Panc1 (cell line): ENCODE data around the gene NINL. TPM values are rescaled to one million over a fixed set of nuclear protein-coding genes. Genes with fewer than 3 reads are reported as not detected.

Source experiments
- ATAC-seq: fragments of 200-7000 bp; cut with Tn5 transposase; 2 replicates; pipeline ENCODE4 v1.9.1; 2020; ENCODE audit warnings: mild to moderate bottlenecking, moderate library complexity
- BruUV-seq: library from RNA; stranded (reverse); fragments of 400-500 nt; replicated peaks from 2 replicates; lab custom pipeline; 2021; lab: Mats Ljungman, UMichigan
- CTCF ChIA-PET: fragments of 300-600 bp; sonication (Branson Sonifier 250); formaldehyde crosslinking; loops from one replicate; lab custom pipeline; 2022; ENCODE audit warnings: antibody characterized with exemption; lab: Charles Lee
- POLR2A ChIA-PET: fragments of 300-600 bp; sonication (Branson Sonifier 250); formaldehyde crosslinking; loops from one replicate; lab custom pipeline; 2022; ENCODE audit warnings: antibody characterized with exemption; lab: Charles Lee
- DNase-seq: peaks from one replicate; pipeline ENCODE4 v3.0.0-alpha.2; 2010; ENCODE audit warnings: low read depth, low spot score
- H3K27ac ChIP-seq: 2 replicates; pipeline ENCODE4 v1.5.1; 2011; ENCODE audit warnings: mild to moderate bottlenecking, low read length, inconsistent platforms
- H3K27me3 ChIP-seq: fragments of 200-500 bp; sonication (Bioruptor generic); 2 replicates; pipeline ENCODE4 v1.6.0; 2014; ENCODE audit warnings: low read length, inconsistent platforms; ENCODE audit not compliant: control insufficient read depth, insufficient read depth
- H3K36me3 ChIP-seq: fragments of 200-500 bp; sonication (Bioruptor generic); 2 replicates; pipeline ENCODE4 v1.5.1; 2014; ENCODE audit warnings: inconsistent platforms, mild to moderate bottlenecking, low read length, moderate library complexity; ENCODE audit not compliant: control insufficient read depth, insufficient read depth
- H3K4me1 ChIP-seq: 2 replicates; pipeline ENCODE4 v1.5.1; 2011; ENCODE audit warnings: inconsistent platforms, mild to moderate bottlenecking, low read length, moderate library complexity; ENCODE audit not compliant: control insufficient read depth, insufficient read depth
- H3K4me3 ChIP-seq, 2 experiments: 2 replicates each; pipeline ENCODE4 v1.5.1; 2011 to 2012; ENCODE audit warnings: low read depth in 2 of 2, low read length in 2 of 2, mild to moderate bottlenecking in 2 of 2, inconsistent platforms in 1 of 2, moderate library complexity in 1 of 2
- H3K9me3 ChIP-seq: fragments of 200-500 bp; sonication (Bioruptor generic); 2 replicates; pipeline ENCODE4 v1.5.1; 2014; ENCODE audit warnings: low read depth, mild to moderate bottlenecking, inconsistent platforms, low read length, moderate library complexity; ENCODE audit not compliant: control insufficient read depth, insufficient read depth
- POLR2AphosphoS5 ChIP-seq: IDR thresholded peaks from 2 replicates; pipeline ENCODE4 v1.6.1; 2012; ENCODE audit warnings: mild to moderate bottlenecking, low read depth, low read length, moderate library complexity
- SIN3A ChIP-seq: IDR thresholded peaks from 2 replicates; pipeline ENCODE4 v1.6.1; 2012; ENCODE audit warnings: low read depth, mild to moderate bottlenecking, low read length, moderate library complexity, borderline replicate concordance; ENCODE audit not compliant: insufficient read depth
- TCF7L2 ChIP-seq: IDR thresholded peaks from 2 replicates; pipeline ENCODE4 v1.6.1; 2011; ENCODE audit warnings: mild to moderate bottlenecking, low read depth, low read length, inconsistent platforms
- in situ Hi-C: cut with HindIII; loops from 2 replicates; pipeline ENCODE4 v1.10.0; 2016; ENCODE audit warnings: low sequenced_read_pairs, low pct_unique_long_range_greater_than_20kb
- intact Hi-C: fragments of 100-400 bp; cut with micrococcal nuclease; formaldehyde crosslinking; loops from one replicate; pipeline ENCODE4 v1.10.0; 2022; ENCODE audit not compliant: unreplicated experiment
- total RNA-seq: library from RNA; stranded (reverse); gene quantifications from one replicate; pipeline ENCODE4 v1.2.1, GENCODE V29; 2021; ENCODE audit not compliant: unreplicated experiment
- TF ChIP-seq, protein P1 (sequence below): fragments of 450-650 bp; IDR thresholded peaks from 2 replicates; pipeline ENCODE4 v1.5.1; 2017; ENCODE audit warnings: mild to moderate bottlenecking
- TF ChIP-seq, protein P2 (sequence below), 2 experiments: IDR thresholded peaks; 2 replicates each; pipeline ENCODE4 v1.6.1; 2011 to 2012; ENCODE audit warnings: low read depth in 2 of 2, control low read depth in 1 of 2, low read length in 1 of 2, mild to moderate bottlenecking in 1 of 2, moderate library complexity in 1 of 2; ENCODE audit not compliant: insufficient read depth in 1 of 2

NINL gene
- total RNA-seq, 1 experiment from 2014 or later: 25.0 TPM

DNA sequence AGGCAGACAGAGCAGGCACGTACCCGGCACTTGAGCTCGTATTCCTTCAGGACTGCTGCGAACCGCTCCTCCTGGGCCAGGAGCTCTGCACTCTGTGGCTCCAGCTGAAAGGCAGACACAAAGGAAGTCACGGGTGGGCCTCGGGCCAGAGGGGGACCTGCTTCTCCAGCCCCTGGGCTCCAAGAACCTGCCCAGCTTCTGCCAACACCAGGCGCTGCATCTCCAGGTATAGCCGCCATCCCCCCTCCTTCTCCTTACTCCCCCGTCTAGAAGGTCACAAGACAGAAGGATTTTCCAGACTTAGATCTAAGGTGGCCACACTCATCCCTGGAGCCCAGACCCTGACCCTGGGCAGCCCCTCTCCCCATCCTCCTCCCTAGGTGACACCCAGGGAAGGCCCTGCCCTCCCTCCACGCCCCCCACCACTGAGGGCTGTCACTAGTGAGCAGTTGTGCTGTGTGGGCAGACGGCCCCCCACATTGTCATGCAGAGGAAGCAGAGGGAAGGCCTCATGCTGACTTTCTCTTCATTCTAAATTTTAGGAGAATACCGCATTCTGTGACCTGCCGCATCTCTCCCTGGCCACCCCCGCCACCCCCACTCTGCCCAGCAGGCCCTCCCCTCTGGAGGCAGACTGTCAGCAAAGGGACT is 96.0 kb downstream of the NINL start:
- Histone ChIP-seq H3K36me3 (peaks cover 3% of the 10 kb centered on the region; the same call in 1 of the 2 replicates), H3K27me3 (no peaks in the 10 kb centered on the region), H3K4me1 (no peaks in the 10 kb centered on the region), H3K4me3 (no peak overlapping the region), H3K27ac (no peak overlapping the region), H3K9me3 (no peaks in the 10 kb centered on the region)
- in situ Hi-C loops (no loop called here), intact Hi-C loops (no loop called here)
- no peak; the same call in 1 of the 2 replicates for ATAC-seq
- ChIA-PET CTCF (no interaction called here), POLR2A (no interaction called here)
- TF ChIP-seq, protein P1, sequence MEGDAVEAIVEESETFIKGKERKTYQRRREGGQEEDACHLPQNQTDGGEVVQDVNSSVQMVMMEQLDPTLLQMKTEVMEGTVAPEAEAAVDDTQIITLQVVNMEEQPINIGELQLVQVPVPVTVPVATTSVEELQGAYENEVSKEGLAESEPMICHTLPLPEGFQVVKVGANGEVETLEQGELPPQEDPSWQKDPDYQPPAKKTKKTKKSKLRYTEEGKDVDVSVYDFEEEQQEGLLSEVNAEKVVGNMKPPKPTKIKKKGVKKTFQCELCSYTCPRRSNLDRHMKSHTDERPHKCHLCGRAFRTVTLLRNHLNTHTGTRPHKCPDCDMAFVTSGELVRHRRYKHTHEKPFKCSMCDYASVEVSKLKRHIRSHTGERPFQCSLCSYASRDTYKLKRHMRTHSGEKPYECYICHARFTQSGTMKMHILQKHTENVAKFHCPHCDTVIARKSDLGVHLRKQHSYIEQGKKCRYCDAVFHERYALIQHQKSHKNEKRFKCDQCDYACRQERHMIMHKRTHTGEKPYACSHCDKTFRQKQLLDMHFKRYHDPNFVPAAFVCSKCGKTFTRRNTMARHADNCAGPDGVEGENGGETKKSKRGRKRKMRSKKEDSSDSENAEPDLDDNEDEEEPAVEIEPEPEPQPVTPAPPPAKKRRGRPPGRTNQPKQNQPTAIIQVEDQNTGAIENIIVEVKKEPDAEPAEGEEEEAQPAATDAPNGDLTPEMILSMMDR: no peak
- TF ChIP-seq TCF7L2 (no peak), SIN3A (no peak), POLR2AphosphoS5 (no peak; the same call in 1 of the 2 replicates)
- TF ChIP-seq, protein P2, sequence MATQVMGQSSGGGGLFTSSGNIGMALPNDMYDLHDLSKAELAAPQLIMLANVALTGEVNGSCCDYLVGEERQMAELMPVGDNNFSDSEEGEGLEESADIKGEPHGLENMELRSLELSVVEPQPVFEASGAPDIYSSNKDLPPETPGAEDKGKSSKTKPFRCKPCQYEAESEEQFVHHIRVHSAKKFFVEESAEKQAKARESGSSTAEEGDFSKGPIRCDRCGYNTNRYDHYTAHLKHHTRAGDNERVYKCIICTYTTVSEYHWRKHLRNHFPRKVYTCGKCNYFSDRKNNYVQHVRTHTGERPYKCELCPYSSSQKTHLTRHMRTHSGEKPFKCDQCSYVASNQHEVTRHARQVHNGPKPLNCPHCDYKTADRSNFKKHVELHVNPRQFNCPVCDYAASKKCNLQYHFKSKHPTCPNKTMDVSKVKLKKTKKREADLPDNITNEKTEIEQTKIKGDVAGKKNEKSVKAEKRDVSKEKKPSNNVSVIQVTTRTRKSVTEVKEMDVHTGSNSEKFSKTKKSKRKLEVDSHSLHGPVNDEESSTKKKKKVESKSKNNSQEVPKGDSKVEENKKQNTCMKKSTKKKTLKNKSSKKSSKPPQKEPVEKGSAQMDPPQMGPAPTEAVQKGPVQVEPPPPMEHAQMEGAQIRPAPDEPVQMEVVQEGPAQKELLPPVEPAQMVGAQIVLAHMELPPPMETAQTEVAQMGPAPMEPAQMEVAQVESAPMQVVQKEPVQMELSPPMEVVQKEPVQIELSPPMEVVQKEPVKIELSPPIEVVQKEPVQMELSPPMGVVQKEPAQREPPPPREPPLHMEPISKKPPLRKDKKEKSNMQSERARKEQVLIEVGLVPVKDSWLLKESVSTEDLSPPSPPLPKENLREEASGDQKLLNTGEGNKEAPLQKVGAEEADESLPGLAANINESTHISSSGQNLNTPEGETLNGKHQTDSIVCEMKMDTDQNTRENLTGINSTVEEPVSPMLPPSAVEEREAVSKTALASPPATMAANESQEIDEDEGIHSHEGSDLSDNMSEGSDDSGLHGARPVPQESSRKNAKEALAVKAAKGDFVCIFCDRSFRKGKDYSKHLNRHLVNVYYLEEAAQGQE (IDR thresholded peaks at IDR 0.05; ENCODE audit: insufficient read depth in 1 of 2, low read depth in 2 of 2, low read length in 1 of 2): no peak
- no TSS peak for BruUV-seq
- no peak for DNase-seq

DNA sequence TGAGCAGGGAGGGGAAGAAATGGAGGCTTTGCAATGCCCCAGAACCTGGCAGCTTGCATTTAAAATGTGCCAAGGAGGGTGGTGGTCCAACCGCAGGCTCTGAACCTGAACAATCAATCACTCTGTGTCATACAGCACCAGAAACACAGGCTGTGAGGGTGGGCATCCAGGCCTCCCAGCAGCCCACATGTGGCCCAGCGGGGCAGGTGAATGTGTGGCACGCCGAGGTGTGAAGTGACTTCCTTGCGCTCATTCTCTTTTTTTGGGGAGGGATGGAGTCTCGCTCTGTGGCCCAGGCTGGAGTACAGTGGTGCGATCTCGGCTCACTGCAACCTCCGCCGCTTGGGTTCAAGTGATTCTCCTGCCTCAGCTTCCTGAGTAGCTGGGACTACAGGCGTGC is 97.4 kb downstream of the NINL start:
- H3K36me3 ChIP-seq: peaks cover 3% of the 10 kb centered on the region; the same call in 1 of the 2 replicates
- ChIA-PET POLR2A (no interaction called here), CTCF (no interaction called here)
- BruUV-seq: no TSS peak
- no peaks in the 10 kb centered on the region for H3K27me3 ChIP-seq
- H3K4me3 ChIP-seq: no peak overlapping the region
- no peak for DNase-seq
- no peak for ATAC-seq
- no peak for TF ChIP-seq TCF7L2
- no peak for TF ChIP-seq SIN3A
- TF ChIP-seq, protein P1: no peak
- TF ChIP-seq POLR2AphosphoS5: no peak
- TF ChIP-seq, protein P2 (IDR thresholded peaks at IDR 0.05; ENCODE audit: insufficient read depth in 1 of 2, low read depth in 2 of 2, low read length in 1 of 2): no peak
- in situ Hi-C loops (no loop called here), intact Hi-C loops (no loop called here)
- H3K27ac ChIP-seq: no peak overlapping the region
- no peaks in the 10 kb centered on the region for H3K9me3 ChIP-seq
- H3K4me1 ChIP-seq: no peaks in the 10 kb centered on the region
